ENCODE measurements around the gene TBC1D1.
A peak's percentile ranks its signal among the peaks of the same experiment; 100 is the strongest.

- peak in 1 of 7 experiments; percentile 13 for TF ChIP-seq CTCF (IDR thresholded peaks at IDR 0.05)
- peak in 2 of 3 donors; percentile 36 to 39 for TF ChIP-seq POLR2A (IDR thresholded peaks at IDR 0.05)
These were observed 286.9 kb downstream of the TBC1D1 start for GRCh38 chr4:38177641-38178391.

Data from body of pancreas (tissue), 4 donors.